HEK293T (cell line): Measurements from ENCODE around the gene C11orf24.

Experiments used
- CTCF ChIA-PET: fragments of 350-600 bp; formaldehyde crosslinking; extraction: SDS; loops from one replicate; lab custom pipeline; 2021; ENCODE audit warnings: antibody characterized with exemption, inconsistent platforms; lab: Yijun Ruan, JAX
- POLR2A ChIA-PET: fragments of 350-600 bp; formaldehyde crosslinking; extraction: SDS; loops from one replicate; lab custom pipeline; 2020; ENCODE audit warnings: antibody characterized with exemption, inconsistent platforms; lab: Yijun Ruan, JAX
- DNase-seq: peaks from one replicate; pipeline ENCODE4 v3.0.0; 2012; ENCODE audit warnings: mixed read lengths; ENCODE audit errors: extremely low spot score
- ARNT ChIP-seq: fragments of 450-650 bp; IDR thresholded peaks from 2 replicates; pipeline ENCODE4 v1.6.1; 2017; ENCODE audit warnings: mild to moderate bottlenecking
- BHLHE40 ChIP-seq: fragments of 450-650 bp; IDR thresholded peaks from 2 replicates; pipeline ENCODE4 v1.6.1; 2016; ENCODE audit warnings: mild to moderate bottlenecking, moderate library complexity, borderline replicate concordance
- CTBP1 ChIP-seq: fragments of 450-650 bp; IDR thresholded peaks from 2 replicates; pipeline ENCODE4 v1.6.1; 2016; ENCODE audit warnings: borderline replicate concordance
- ELF4 ChIP-seq: fragments of 450-650 bp; IDR thresholded peaks from 2 replicates; pipeline ENCODE4 v1.6.1; 2017; ENCODE audit warnings: antibody characterized with exemption
- FOXA1 ChIP-seq: fragments of 450-650 bp; IDR thresholded peaks from 2 replicates; pipeline ENCODE4 v1.6.1; 2016; ENCODE audit warnings: mild to moderate bottlenecking
- FOXK2 ChIP-seq: fragments of 450-650 bp; IDR thresholded peaks from 2 replicates; pipeline ENCODE4 v1.6.1; 2016; ENCODE audit warnings: mild to moderate bottlenecking
- FOXM1 ChIP-seq: fragments of 450-650 bp; IDR thresholded peaks from 2 replicates; pipeline ENCODE4 v1.6.1; 2017; ENCODE audit warnings: mild to moderate bottlenecking, borderline replicate concordance
- HDGF ChIP-seq: fragments of 450-650 bp; IDR thresholded peaks from 2 replicates; pipeline ENCODE4 v1.6.1; 2017; ENCODE audit warnings: antibody characterized with exemption, borderline replicate concordance
- L3MBTL2 ChIP-seq: fragments of 450-650 bp; conservative IDR thresholded peaks from 2 replicates; pipeline ENCODE4 v1.6.1; 2016; ENCODE audit warnings: mild to moderate bottlenecking
- LEF1 ChIP-seq: fragments of 450-650 bp; IDR thresholded peaks from 2 replicates; pipeline ENCODE4 v1.6.1; 2017; ENCODE audit warnings: mild to moderate bottlenecking, borderline replicate concordance
- NFRKB ChIP-seq: fragments of 450-650 bp; IDR thresholded peaks from 2 replicates; pipeline ENCODE4 v1.6.1; 2016; ENCODE audit warnings: mild to moderate bottlenecking, moderate library complexity
- PKNOX1 ChIP-seq: fragments of 450-650 bp; IDR thresholded peaks from 2 replicates; pipeline ENCODE4 v1.6.1; 2016
- SP1 ChIP-seq: fragments of 450-650 bp; IDR thresholded peaks from 2 replicates; pipeline ENCODE4 v1.6.1; 2017
- SUZ12 ChIP-seq: fragments of 450-650 bp; IDR thresholded peaks from 2 replicates; pipeline ENCODE4 v1.6.1; 2016; ENCODE audit warnings: mild to moderate bottlenecking
- TARDBP ChIP-seq: fragments of 450-650 bp; IDR thresholded peaks from 2 replicates; pipeline ENCODE4 v1.6.1; 2016
- ZNF384 ChIP-seq: fragments of 450-650 bp; IDR thresholded peaks from 2 replicates; pipeline ENCODE4 v1.6.1; 2016

The C11orf24 gene

GRCh38 chr11:68303982-68304780, 32.4 kb upstream of the C11orf24 start:
- TF ChIP-seq SUZ12 (no peak), PKNOX1 (no peak), ELF4 (no peak), LEF1 (no peak), FOXM1 (no peak), NFRKB (no peak), ARNT (no peak), HDGF (no peak), TARDBP (no peak), ZNF384 (no peak), FOXK2 (no peak), FOXA1 (no peak), BHLHE40 (no peak), SP1 (no peak), L3MBTL2 (no peak), CTBP1 (no peak)
- ChIA-PET CTCF (no interaction called here), POLR2A (no interaction called here)
- DNase-seq, result no peak

- CTCF ChIA-PET, result no interaction called here
- DNase-seq, result no peak
- no peak for TF ChIP-seq TARDBP
- TF ChIP-seq ARNT, result no peak
- TF ChIP-seq FOXM1, result no peak
- TF ChIP-seq ELF4, result no peak
- TF ChIP-seq SP1, result no peak
- no peak for TF ChIP-seq NFRKB
- TF ChIP-seq FOXK2, result no peak
- no peak for TF ChIP-seq HDGF
- TF ChIP-seq PKNOX1, result no peak
- TF ChIP-seq CTBP1, result no peak
- TF ChIP-seq FOXA1, result no peak
- TF ChIP-seq L3MBTL2, result no peak
- no peak for TF ChIP-seq BHLHE40
- TF ChIP-seq LEF1, result no peak
- no peak for TF ChIP-seq ZNF384
- no peak for TF ChIP-seq SUZ12
- POLR2A ChIA-PET, result no interaction called here
These were observed 31.3 kb upstream of the C11orf24 start for GRCh38 chr11:68303083-68303482.

GRCh38 chr11:68302670-68303069, 30.9 kb upstream of the C11orf24 start:
- ChIA-PET CTCF (no interaction called here), POLR2A (no interaction called here)
- TF ChIP-seq FOXA1 (no peak), TARDBP (no peak), SUZ12 (no peak), PKNOX1 (no peak), LEF1 (no peak), BHLHE40 (no peak), FOXK2 (no peak), ARNT (no peak), ELF4 (no peak), L3MBTL2 (no peak), NFRKB (no peak), ZNF384 (no peak), CTBP1 (no peak), HDGF (no peak)
- DNase-seq, result no peak

GRCh38 chr11:68302256-68302655, 30.5 kb upstream of the C11orf24 start:
- CTCF ChIA-PET, result interaction anchor here (0.6 kb wide), 1 partner anchor 282 kb away, joined by 4 read pairs; no protein-coding TSS in a partner anchor
- no peak for DNase-seq
- TF ChIP-seq BHLHE40, result no peak
- no peak for TF ChIP-seq PKNOX1
- TF ChIP-seq ELF4, result no peak
- no peak for TF ChIP-seq ZNF384
- TF ChIP-seq NFRKB, result no peak
- TF ChIP-seq HDGF, result no peak
- TF ChIP-seq FOXK2, result no peak
- TF ChIP-seq CTBP1, result no peak
- no peak for TF ChIP-seq SUZ12
- TF ChIP-seq FOXA1, result no peak
- no peak for TF ChIP-seq ARNT
- TF ChIP-seq L3MBTL2, result no peak
- no peak for TF ChIP-seq SP1
- TF ChIP-seq TARDBP, result no peak
- POLR2A ChIA-PET, result no interaction called here
